ENCODE data around the gene MYO15A.
A peak's percentile ranks its signal among the peaks of the same experiment; 100 is the strongest.

MYO15A gene

DNA sequence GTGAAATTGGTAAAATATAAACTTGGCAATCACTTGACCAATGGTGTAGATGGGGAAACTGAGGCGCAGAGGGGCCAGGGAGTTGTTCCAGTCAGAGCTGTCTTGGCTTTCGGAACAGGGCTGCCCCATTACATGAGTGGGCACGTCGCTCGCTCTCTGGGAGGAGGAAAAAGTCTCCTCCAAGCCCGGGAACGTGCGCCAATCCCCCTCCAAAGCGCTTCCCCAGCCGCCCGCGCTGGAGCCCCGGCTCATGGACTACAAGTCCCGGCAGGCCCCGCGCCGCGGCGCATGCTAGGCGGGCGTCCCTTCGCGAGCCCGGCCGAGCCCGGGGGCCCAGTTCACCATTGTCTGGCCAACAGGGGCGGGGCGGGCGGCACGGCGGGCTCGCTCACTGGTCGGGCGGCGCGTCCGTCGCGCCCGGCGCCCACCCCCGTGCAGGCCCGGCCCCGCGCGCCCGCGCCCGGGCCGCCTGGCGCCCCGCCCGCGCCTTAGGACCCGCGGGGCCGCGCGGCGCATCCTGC is 116.6 kb downstream of the MYO15A start, which contains the start of gene LLGL1 (continued):
- TF ChIP-seq, protein P1, sequence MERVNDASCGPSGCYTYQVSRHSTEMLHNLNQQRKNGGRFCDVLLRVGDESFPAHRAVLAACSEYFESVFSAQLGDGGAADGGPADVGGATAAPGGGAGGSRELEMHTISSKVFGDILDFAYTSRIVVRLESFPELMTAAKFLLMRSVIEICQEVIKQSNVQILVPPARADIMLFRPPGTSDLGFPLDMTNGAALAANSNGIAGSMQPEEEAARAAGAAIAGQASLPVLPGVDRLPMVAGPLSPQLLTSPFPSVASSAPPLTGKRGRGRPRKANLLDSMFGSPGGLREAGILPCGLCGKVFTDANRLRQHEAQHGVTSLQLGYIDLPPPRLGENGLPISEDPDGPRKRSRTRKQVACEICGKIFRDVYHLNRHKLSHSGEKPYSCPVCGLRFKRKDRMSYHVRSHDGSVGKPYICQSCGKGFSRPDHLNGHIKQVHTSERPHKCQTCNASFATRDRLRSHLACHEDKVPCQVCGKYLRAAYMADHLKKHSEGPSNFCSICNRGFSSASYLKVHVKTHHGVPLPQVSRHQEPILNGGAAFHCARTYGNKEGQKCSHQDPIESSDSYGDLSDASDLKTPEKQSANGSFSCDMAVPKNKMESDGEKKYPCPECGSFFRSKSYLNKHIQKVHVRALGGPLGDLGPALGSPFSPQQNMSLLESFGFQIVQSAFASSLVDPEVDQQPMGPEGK (tag by site-specific recombination; IDR thresholded peaks at IDR 0.05), result peak; percentile 42; the same call in 1 of the 2 replicates
- TF ChIP-seq ZNF558 (tag by site-specific recombination; IDR thresholded peaks at IDR 0.05), result no peak
- no peak for TF ChIP-seq ZNF10 (tag by site-specific recombination; IDR thresholded peaks at IDR 0.05)
- 0 out of 2 replicates have a peak, but pooled peaks have one; percentile 15 for TF ChIP-seq KLF1 (tag by site-specific recombination; IDR thresholded peaks at IDR 0.05)
- no peak for TF ChIP-seq KLF7 (tag by site-specific recombination; IDR thresholded peaks at IDR 0.05; ENCODE audit: borderline replicate concordance)
- no peak for TF ChIP-seq ZNF19 (tag by site-specific recombination; IDR thresholded peaks at IDR 0.05; ENCODE audit: low read depth)
- no peak for TF ChIP-seq MEIS1 (CRISPR knock-in tag; IDR thresholded peaks at IDR 0.05; ENCODE audit: borderline replicate concordance)
- no peak for TF ChIP-seq SCRT1 (tag by site-specific recombination; IDR thresholded peaks at IDR 0.05; ENCODE audit: borderline replicate concordance)
- no peak for TF ChIP-seq ZNF707 (tag by site-specific recombination; IDR thresholded peaks at IDR 0.05)
- TF ChIP-seq, protein P2, sequence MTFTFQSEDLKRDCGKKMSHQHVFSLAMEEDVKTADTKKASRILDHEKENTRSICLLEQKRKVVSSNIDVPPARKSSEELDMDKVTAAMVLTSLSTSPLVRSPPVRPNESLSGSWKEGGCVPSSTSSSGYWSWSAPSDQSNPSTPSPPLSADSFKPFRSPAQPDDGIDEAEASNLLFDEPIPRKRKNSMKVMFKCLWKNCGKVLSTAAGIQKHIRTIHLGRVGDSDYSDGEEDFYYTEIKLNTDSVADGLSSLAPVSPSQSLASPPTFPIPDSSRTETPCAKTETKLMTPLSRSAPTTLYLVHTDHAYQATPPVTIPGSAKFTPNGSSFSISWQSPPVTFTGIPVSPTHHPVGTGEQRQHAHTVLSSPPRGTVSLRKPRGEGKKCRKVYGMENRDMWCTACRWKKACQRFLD (tag by site-specific recombination; IDR thresholded peaks at IDR 0.05), result no peak
- TF ChIP-seq ZNF121 (tag by site-specific recombination; IDR thresholded peaks at IDR 0.05), result no peak
- TF ChIP-seq, protein P3, sequence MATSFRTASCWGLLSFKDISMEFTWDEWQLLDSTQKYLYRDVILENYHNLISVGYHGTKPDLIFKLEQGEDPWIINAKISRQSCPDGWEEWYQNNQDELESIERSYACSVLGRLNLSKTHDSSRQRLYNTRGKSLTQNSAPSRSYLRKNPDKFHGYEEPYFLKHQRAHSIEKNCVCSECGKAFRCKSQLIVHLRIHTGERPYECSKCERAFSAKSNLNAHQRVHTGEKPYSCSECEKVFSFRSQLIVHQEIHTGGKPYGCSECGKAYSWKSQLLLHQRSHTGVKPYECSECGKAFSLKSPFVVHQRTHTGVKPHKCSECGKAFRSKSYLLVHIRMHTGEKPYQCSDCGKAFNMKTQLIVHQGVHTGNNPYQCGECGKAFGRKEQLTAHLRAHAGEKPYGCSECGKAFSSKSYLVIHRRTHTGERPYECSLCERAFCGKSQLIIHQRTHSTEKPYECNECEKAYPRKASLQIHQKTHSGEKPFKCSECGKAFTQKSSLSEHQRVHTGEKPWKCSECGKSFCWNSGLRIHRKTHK (tag by site-specific recombination; IDR thresholded peaks at IDR 0.05), result no peak
- no peak for TF ChIP-seq ZNF830 (tag by site-specific recombination; IDR thresholded peaks at IDR 0.05; ENCODE audit: low read depth)
- TF ChIP-seq MYNN (tag by site-specific recombination; IDR thresholded peaks at IDR 0.05; ENCODE audit: borderline replicate concordance), result no peak
- TF ChIP-seq ZNF335 (tag by site-specific recombination; conservative IDR thresholded peaks at IDR 0.05), result peak; percentile 82
- TF ChIP-seq, protein P4, sequence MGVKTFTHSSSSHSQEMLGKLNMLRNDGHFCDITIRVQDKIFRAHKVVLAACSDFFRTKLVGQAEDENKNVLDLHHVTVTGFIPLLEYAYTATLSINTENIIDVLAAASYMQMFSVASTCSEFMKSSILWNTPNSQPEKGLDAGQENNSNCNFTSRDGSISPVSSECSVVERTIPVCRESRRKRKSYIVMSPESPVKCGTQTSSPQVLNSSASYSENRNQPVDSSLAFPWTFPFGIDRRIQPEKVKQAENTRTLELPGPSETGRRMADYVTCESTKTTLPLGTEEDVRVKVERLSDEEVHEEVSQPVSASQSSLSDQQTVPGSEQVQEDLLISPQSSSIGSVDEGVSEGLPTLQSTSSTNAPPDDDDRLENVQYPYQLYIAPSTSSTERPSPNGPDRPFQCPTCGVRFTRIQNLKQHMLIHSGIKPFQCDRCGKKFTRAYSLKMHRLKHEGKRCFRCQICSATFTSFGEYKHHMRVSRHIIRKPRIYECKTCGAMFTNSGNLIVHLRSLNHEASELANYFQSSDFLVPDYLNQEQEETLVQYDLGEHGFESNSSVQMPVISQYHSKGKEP (tag by site-specific recombination; IDR thresholded peaks at IDR 0.05), result no peak; the same call in 1 of the 2 replicates
- TF ChIP-seq ZFP3 (tag by site-specific recombination; IDR thresholded peaks at IDR 0.05; ENCODE audit: low read depth), result no peak
- no peak for TF ChIP-seq ZNF530 (tag by site-specific recombination; IDR thresholded peaks at IDR 0.05; ENCODE audit: low read depth)
- 0 out of 2 replicates have a peak, but pooled peaks have one; percentile 35 for TF ChIP-seq ZFHX2 (tag by site-specific recombination; conservative IDR thresholded peaks at IDR 0.05)
- no peak for TF ChIP-seq ZNF292 (tag by site-specific recombination; IDR thresholded peaks at IDR 0.05; ENCODE audit: borderline replicate concordance, low read depth)
- TF ChIP-seq ZNF221 (tag by site-specific recombination; IDR thresholded peaks at IDR 0.05; ENCODE audit: borderline replicate concordance), result no peak
- no peak for TF ChIP-seq ZNF701 (tag by site-specific recombination; IDR thresholded peaks at IDR 0.05)
- TF ChIP-seq, protein P5, sequence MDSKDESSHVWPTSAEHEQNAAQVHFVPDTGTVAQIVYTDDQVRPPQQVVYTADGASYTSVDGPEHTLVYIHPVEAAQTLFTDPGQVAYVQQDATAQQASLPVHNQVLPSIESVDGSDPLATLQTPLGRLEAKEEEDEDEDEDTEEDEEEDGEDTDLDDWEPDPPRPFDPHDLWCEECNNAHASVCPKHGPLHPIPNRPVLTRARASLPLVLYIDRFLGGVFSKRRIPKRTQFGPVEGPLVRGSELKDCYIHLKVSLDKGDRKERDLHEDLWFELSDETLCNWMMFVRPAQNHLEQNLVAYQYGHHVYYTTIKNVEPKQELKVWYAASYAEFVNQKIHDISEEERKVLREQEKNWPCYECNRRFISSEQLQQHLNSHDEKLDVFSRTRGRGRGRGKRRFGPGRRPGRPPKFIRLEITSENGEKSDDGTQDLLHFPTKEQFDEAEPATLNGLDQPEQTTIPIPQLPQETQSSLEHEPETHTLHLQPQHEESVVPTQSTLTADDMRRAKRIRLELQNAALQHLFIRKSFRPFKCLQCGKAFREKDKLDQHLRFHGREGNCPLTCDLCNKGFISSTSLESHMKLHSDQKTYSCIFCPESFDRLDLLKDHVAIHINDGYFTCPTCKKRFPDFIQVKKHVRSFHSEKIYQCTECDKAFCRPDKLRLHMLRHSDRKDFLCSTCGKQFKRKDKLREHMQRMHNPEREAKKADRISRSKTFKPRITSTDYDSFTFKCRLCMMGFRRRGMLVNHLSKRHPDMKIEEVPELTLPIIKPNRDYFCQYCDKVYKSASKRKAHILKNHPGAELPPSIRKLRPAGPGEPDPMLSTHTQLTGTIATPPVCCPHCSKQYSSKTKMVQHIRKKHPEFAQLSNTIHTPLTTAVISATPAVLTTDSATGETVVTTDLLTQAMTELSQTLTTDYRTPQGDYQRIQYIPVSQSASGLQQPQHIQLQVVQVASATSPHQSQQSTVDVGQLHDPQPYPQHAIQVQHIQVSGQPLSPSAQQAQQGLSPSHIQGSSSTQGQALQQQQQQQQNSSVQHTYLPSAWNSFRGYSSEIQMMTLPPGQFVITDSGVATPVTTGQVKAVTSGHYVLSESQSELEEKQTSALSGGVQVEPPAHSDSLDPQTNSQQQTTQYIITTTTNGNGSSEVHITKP (tag by site-specific recombination; IDR thresholded peaks at IDR 0.05), result peak; percentile 95
- TF ChIP-seq ZNF560 (tag by site-specific recombination; IDR thresholded peaks at IDR 0.05; ENCODE audit: borderline replicate concordance), result no peak
- TF ChIP-seq, protein P6, sequence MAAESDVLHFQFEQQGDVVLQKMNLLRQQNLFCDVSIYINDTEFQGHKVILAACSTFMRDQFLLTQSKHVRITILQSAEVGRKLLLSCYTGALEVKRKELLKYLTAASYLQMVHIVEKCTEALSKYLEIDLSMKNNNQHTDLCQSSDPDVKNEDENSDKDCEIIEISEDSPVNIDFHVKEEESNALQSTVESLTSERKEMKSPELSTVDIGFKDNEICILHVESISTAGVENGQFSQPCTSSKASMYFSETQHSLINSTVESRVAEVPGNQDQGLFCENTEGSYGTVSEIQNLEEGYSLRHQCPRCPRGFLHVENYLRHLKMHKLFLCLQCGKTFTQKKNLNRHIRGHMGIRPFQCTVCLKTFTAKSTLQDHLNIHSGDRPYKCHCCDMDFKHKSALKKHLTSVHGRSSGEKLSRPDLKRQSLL (tag by site-specific recombination; IDR thresholded peaks at IDR 0.05), result peak; percentile 78; the same call in 1 of the 2 replicates
- TF ChIP-seq, protein P7, sequence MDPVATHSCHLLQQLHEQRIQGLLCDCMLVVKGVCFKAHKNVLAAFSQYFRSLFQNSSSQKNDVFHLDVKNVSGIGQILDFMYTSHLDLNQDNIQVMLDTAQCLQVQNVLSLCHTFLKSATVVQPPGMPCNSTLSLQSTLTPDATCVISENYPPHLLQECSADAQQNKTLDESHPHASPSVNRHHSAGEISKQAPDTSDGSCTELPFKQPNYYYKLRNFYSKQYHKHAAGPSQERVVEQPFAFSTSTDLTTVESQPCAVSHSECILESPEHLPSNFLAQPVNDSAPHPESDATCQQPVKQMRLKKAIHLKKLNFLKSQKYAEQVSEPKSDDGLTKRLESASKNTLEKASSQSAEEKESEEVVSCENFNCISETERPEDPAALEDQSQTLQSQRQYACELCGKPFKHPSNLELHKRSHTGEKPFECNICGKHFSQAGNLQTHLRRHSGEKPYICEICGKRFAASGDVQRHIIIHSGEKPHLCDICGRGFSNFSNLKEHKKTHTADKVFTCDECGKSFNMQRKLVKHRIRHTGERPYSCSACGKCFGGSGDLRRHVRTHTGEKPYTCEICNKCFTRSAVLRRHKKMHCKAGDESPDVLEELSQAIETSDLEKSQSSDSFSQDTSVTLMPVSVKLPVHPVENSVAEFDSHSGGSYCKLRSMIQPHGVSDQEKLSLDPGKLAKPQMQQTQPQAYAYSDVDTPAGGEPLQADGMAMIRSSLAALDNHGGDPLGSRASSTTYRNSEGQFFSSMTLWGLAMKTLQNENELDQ (tag by site-specific recombination; IDR thresholded peaks at IDR 0.05; ENCODE audit: low read depth), result no peak

Data from HEK293 (cell line).